Breast epithelium (tissue), 4 donors: ENCODE measurements around the gene CDH4. TPM values are rescaled to one million over a fixed set of nuclear protein-coding genes. Genes with fewer than 3 reads are reported as not detected.

ENCODE experiments used
- DNase-seq, 2 donors: peaks; one replicate each; pipeline ENCODE4 v3.0.0-alpha.2; 2019; ENCODE audit warnings: low spot score in 2 of 2
- H3K27ac ChIP-seq, 2 donors: fragments of 200-600 bp; sonication (generic) in 1 of 2; one replicate each; pipeline ENCODE4 v1.5.1; 2016 to 2019; ENCODE audit warnings: mild to moderate bottlenecking in 1 of 2
- H3K27me3 ChIP-seq, 2 donors: fragments of 200-600 bp; sonication (generic) in 1 of 2; one replicate each; pipeline versions ENCODE4 v1.5.1 to v1.6.0; 2017 to 2019; ENCODE audit warnings: control low read depth in 1 of 2, mild to moderate bottlenecking in 1 of 2
- H3K36me3 ChIP-seq: fragments of 200-600 bp; one replicate; pipeline ENCODE4 v1.5.1; 2019
- H3K4me1 ChIP-seq, 2 donors: fragments of 200-600 bp; sonication (generic); one replicate each; pipeline ENCODE4 v1.5.1; 2016 to 2019; ENCODE audit warnings: control low read depth in 1 of 2
- H3K4me3 ChIP-seq, 3 donors: fragments of 200-600 bp; sonication (generic); 1 replicate in 2 of 3; 2 replicates in 1 of 3; pipeline ENCODE4 v1.5.1; 2016 to 2019; ENCODE audit warnings: mild to moderate bottlenecking in 3 of 3, moderate library complexity in 2 of 3
- H3K9me3 ChIP-seq, 2 donors: fragments of 200-600 bp; sonication (generic) in 1 of 2; one replicate each; pipeline ENCODE4 v1.5.1; 2016 to 2019; ENCODE audit warnings: control low read depth in 1 of 2
- CTCF ChIP-seq, 3 donors: fragments of 450-650 bp; IDR thresholded peaks; one replicate each; pipeline ENCODE4 v1.5.1; 2016 to 2017; ENCODE audit warnings: antibody characterized with exemption in 3 of 3, mild to moderate bottlenecking in 3 of 3, moderate library complexity in 3 of 3
- POLR2A ChIP-seq: fragments of 450-650 bp; IDR thresholded peaks from one replicate; pipeline ENCODE4 v1.6.1; 2016; ENCODE audit warnings: antibody characterized with exemption, mild to moderate bottlenecking, moderate library complexity
- POLR2AphosphoS5 ChIP-seq, 3 donors: sonication (generic); formaldehyde crosslinking; IDR thresholded peaks; one replicate each; pipeline ENCODE4 v1.6.1; 2017; ENCODE audit warnings: antibody characterized with exemption in 3 of 3
- intact Hi-C: fragments of 100-400 bp; cut with DNase I; formaldehyde crosslinking; loops from one replicate; pipeline ENCODE4 v1.15.1; 2023; ENCODE audit warnings: low total_unique reads
- total RNA-seq, 3 donors: library from RNA; depleted of rRNA; stranded (reverse); fragments of >200 nt; gene quantifications; one replicate each; pipeline ENCODE4 v1.1.0, GENCODE V29; 2016

The CDH4 gene
- total RNA-seq, 3 donors from 2014 or later = under 0.01 TPM; not detected in 2

- no peak overlapping the region for H3K27ac ChIP-seq
- H3K4me1 ChIP-seq = no peaks in the 10 kb centered on the region
- intact Hi-C loops = loop anchor here (5.0 kb wide), 1 partner anchor 200 kb away; no protein-coding TSS in a partner anchor
- no peak for TF ChIP-seq POLR2AphosphoS5 (IDR thresholded peaks at IDR 0.05)
- TF ChIP-seq CTCF (IDR thresholded peaks at IDR 0.05) = no peak
- no peak for TF ChIP-seq POLR2A
- no peaks in the 10 kb centered on the region for H3K36me3 ChIP-seq
- peaks cover 0 to 23% of the 10 kb centered on the region in 2 donors for H3K27me3 ChIP-seq
- no peak for DNase-seq
- no peaks in the 10 kb centered on the region for H3K9me3 ChIP-seq
- no peak overlapping the region for H3K4me3 ChIP-seq
Measured at GRCh38 chr20:61692479-61692878, 440.4 kb downstream of the CDH4 start.

- intact Hi-C loops = loop anchor here (5.0 kb wide), 1 partner anchor 199 kb away; no protein-coding TSS in a partner anchor
- no peak for DNase-seq
- H3K4me1 ChIP-seq = no peaks in the 10 kb centered on the region
- no peak overlapping the region for H3K27ac ChIP-seq
- peaks cover 0 to 21% of the 10 kb centered on the region in 2 donors for H3K27me3 ChIP-seq
- H3K36me3 ChIP-seq = no peaks in the 10 kb centered on the region
- no peaks in the 10 kb centered on the region for H3K9me3 ChIP-seq
- no peak overlapping the region for H3K4me3 ChIP-seq
- no peak for TF ChIP-seq POLR2AphosphoS5 (IDR thresholded peaks at IDR 0.05)
- TF ChIP-seq POLR2A = no peak
- no peak for TF ChIP-seq CTCF (IDR thresholded peaks at IDR 0.05)
Measured at GRCh38 chr20:61693055-61693600, 441.1 kb downstream of the CDH4 start.

- intact Hi-C loops = loop anchor here (5.0 kb wide), 1 partner anchor 198 kb away; no protein-coding TSS in a partner anchor
- no peak overlapping the region for H3K4me3 ChIP-seq
Measured at GRCh38 chr20:61694682-61695081, 442.6 kb downstream of the CDH4 start.

GRCh38 chr20:61695741-61696140 lies 443.7 kb downstream of the CDH4 start:
- Histone ChIP-seq H3K4me3 (no peak overlapping the region), H3K36me3 (no peaks in the 10 kb centered on the region), H3K9me3 (no peaks in the 10 kb centered on the region), H3K27me3 (peaks cover 0 to 22% of the 10 kb centered on the region in 2 donors), H3K27ac (no peak overlapping the region), H3K4me1 (no peaks in the 10 kb centered on the region)
- no peak for TF ChIP-seq CTCF (IDR thresholded peaks at IDR 0.05)
- no peak for TF ChIP-seq POLR2A
- TF ChIP-seq POLR2AphosphoS5 (IDR thresholded peaks at IDR 0.05) = no peak
- no peak for DNase-seq
- intact Hi-C loops = no loop called here

More at GRCh38 chr20:61694682-61695081, 442.6 kb downstream of the CDH4 start:
- TF ChIP-seq POLR2AphosphoS5 (IDR thresholded peaks at IDR 0.05) (no peak), POLR2A (no peak), CTCF (IDR thresholded peaks at IDR 0.05) (no peak)
- Histone ChIP-seq H3K4me1 (no peaks in the 10 kb centered on the region), H3K27ac (no peak overlapping the region), H3K9me3 (no peaks in the 10 kb centered on the region), H3K27me3 (peaks cover 0 to 22% of the 10 kb centered on the region in 2 donors), H3K36me3 (no peaks in the 10 kb centered on the region)
- no peak for DNase-seq

- H3K27me3 ChIP-seq = peaks cover 0 to 22% of the 10 kb centered on the region in 2 donors
- intact Hi-C loops = no loop called here
- no peaks in the 10 kb centered on the region for H3K9me3 ChIP-seq
- no peak for TF ChIP-seq POLR2A
- TF ChIP-seq POLR2AphosphoS5 (IDR thresholded peaks at IDR 0.05) = no peak
- TF ChIP-seq CTCF (IDR thresholded peaks at IDR 0.05) = no peak
- no peaks in the 10 kb centered on the region for H3K4me1 ChIP-seq
- no peaks in the 10 kb centered on the region for H3K36me3 ChIP-seq
- DNase-seq = no peak
- no peak overlapping the region for H3K27ac ChIP-seq
- no peak overlapping the region for H3K4me3 ChIP-seq
Measured at GRCh38 chr20:61696181-61696735, 444.2 kb downstream of the CDH4 start.
